Keratinocyte (primary cell): Measurements from ENCODE around the gene PLS3. TPM values are rescaled to one million over a fixed set of nuclear protein-coding genes. Genes with fewer than 3 reads are reported as not detected.

Experiments
- DNase-seq: peaks from one replicate; pipeline ENCODE4 v3.0.0-alpha.2; 2011; ENCODE audit warnings: low read depth, missing footprints, low spot score
- FAIRE-seq: peaks from 2 replicates; lab custom pipeline; 2011; peaks lifted over from hg19 to GRCh38; lab: Jason Lieb, UNC
- H2AFZ ChIP-seq: 2 replicates; pipeline ENCODE4 v1.6.0; 2012; ENCODE audit warnings: low read length, control low read depth, inconsistent platforms; ENCODE audit not compliant: control insufficient read depth
- H3K27ac ChIP-seq: 2 replicates; pipeline ENCODE4 v1.5.1; 2011; ENCODE audit warnings: low read length; ENCODE audit not compliant: control insufficient read depth, insufficient read depth
- H3K27me3 ChIP-seq: 3 replicates; pipeline ENCODE4 v1.6.0; 2011; ENCODE audit warnings: low read length; ENCODE audit not compliant: control insufficient read depth, insufficient read depth; ENCODE audit errors: extremely low read depth
- H3K36me3 ChIP-seq, 2 experiments: 2 replicates in 1 of 2; 3 replicates in 1 of 2; pipeline ENCODE4 v1.5.1; 2011; ENCODE audit warnings: low read length in 2 of 2, mild to moderate bottlenecking in 1 of 2; ENCODE audit not compliant: control insufficient read depth in 2 of 2, insufficient read depth in 2 of 2; ENCODE audit errors: extremely low read depth in 1 of 2
- H3K4me1 ChIP-seq: 3 replicates; pipeline ENCODE4 v1.5.1; 2011; ENCODE audit warnings: low read length; ENCODE audit not compliant: control insufficient read depth, insufficient read depth; ENCODE audit errors: extremely low read depth
- H3K4me2 ChIP-seq: 3 replicates; pipeline ENCODE4 v1.6.0; 2011; ENCODE audit warnings: low read depth, low read length; ENCODE audit not compliant: control insufficient read depth, insufficient read depth; ENCODE audit errors: extremely low read depth
- H3K4me3 ChIP-seq, 3 experiments: fragments of 200-600 bp in 1 of 3; sonication (generic) in 1 of 3; 2 replicates in 2 of 3; 3 replicates in 1 of 3; pipeline ENCODE4 v1.5.1; 2011 to 2016; ENCODE audit warnings: low read length in 3 of 3, mild to moderate bottlenecking in 3 of 3, control low read depth in 2 of 3, inconsistent platforms in 1 of 3, low read depth in 1 of 3, mixed read lengths in 1 of 3, mixed run types in 1 of 3, moderate library complexity in 1 of 3; ENCODE audit not compliant: control insufficient read depth in 2 of 3, insufficient read depth in 2 of 3; ENCODE audit errors: extremely low read depth in 1 of 3
- H3K79me2 ChIP-seq: 2 replicates; pipeline ENCODE4 v1.6.0; 2012; ENCODE audit warnings: low read length; ENCODE audit not compliant: control insufficient read depth, insufficient read depth
- H3K9ac ChIP-seq: 3 replicates; pipeline ENCODE4 v1.6.0; 2011; ENCODE audit warnings: low read length; ENCODE audit not compliant: control insufficient read depth, insufficient read depth; ENCODE audit errors: extremely low read depth
- H3K9me1 ChIP-seq: 3 replicates; pipeline ENCODE4 v1.6.0; 2011; ENCODE audit warnings: low read length; ENCODE audit not compliant: control insufficient read depth, insufficient read depth; ENCODE audit errors: extremely low read depth
- H3K9me3 ChIP-seq: 2 replicates; pipeline ENCODE4 v1.5.1; 2012; ENCODE audit warnings: low read depth, low read length; ENCODE audit not compliant: control insufficient read depth
- H4K20me1 ChIP-seq: 3 replicates; pipeline ENCODE4 v1.6.0; 2011; ENCODE audit warnings: low read length; ENCODE audit not compliant: control insufficient read depth, insufficient read depth; ENCODE audit errors: extremely low read depth
- EZH2 ChIP-seq: IDR thresholded peaks from one replicate; pipeline ENCODE4 v1.6.1; 2012; ENCODE audit warnings: inconsistent platforms, mild to moderate bottlenecking, low read length, moderate library complexity
- dilution Hi-C: fragments of 300-500 bp; cut with MboI; formaldehyde crosslinking; loops from one replicate; pipeline ENCODE4 v1.7.0; 2020; ENCODE audit warnings: low sequenced_read_pairs; ENCODE audit not compliant: extremely low pct_ligation_motif_present
- polyA minus RNA-seq, 3 experiments: library from RNA; depleted of rRNA, polyadenylated mRNA; stranded (reverse); fragments of >200 nt; gene quantifications; 1 replicate in 1 of 3; 2 replicates in 1 of 3; 3 replicates in 1 of 3; pipeline ENCODE4 v1.2.3, GENCODE V29; 2011
- polyA plus RNA-seq, 5 experiments: library from polyadenylated mRNA; depleted of rRNA in 3 of 5; stranded (reverse) in 3 of 5; stranded (forward) in 1 of 5; unstranded in 1 of 5; fragments of >200 nt; gene quantifications; 1 replicate in 1 of 5; 2 replicates in 3 of 5; 3 replicates in 1 of 5; pipeline versions ENCODE4 v1.2.1 to v1.2.3, GENCODE V29; 2011 to 2012; ENCODE audit warnings: missing spikeins in 2 of 5, low read depth in 1 of 5, low replicate concordance in 1 of 5
- TF ChIP-seq, protein P1 (sequence below), 3 experiments: IDR thresholded peaks in 1 of 3; conservative IDR thresholded peaks in 1 of 3; optimal IDR thresholded peaks in 1 of 3; 2 replicates in 2 of 3; 3 replicates in 1 of 3; pipeline versions ENCODE3 to v1.5.1; 2011; ENCODE audit warnings: low read length in 3 of 3, mild to moderate bottlenecking in 3 of 3, moderate library complexity in 2 of 3, control low read depth in 1 of 3, inconsistent platforms in 1 of 3; ENCODE audit not compliant: insufficient read depth in 2 of 3; ENCODE audit errors: extremely low read depth in 1 of 3

The PLS3 gene, protein sequence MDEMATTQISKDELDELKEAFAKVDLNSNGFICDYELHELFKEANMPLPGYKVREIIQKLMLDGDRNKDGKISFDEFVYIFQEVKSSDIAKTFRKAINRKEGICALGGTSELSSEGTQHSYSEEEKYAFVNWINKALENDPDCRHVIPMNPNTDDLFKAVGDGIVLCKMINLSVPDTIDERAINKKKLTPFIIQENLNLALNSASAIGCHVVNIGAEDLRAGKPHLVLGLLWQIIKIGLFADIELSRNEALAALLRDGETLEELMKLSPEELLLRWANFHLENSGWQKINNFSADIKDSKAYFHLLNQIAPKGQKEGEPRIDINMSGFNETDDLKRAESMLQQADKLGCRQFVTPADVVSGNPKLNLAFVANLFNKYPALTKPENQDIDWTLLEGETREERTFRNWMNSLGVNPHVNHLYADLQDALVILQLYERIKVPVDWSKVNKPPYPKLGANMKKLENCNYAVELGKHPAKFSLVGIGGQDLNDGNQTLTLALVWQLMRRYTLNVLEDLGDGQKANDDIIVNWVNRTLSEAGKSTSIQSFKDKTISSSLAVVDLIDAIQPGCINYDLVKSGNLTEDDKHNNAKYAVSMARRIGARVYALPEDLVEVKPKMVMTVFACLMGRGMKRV
- polyA plus RNA-seq (278 to 457 TPM (median 317 TPM) in 3 replicates), polyA minus RNA-seq (65.0 to 439 TPM (median 288 TPM) in 3 replicates)
- 370 TPM for polyA plus RNA-seq (2011; ENCODE audit: low read depth)
- 248 and 484 TPM in 2 replicates for polyA plus RNA-seq (2011; cell fraction: cytosol; rRNA removed)
- polyA plus RNA-seq (2011; cell fraction: nucleus; rRNA removed) = 341 and 411 TPM in 2 replicates
- 267 and 275 TPM in 2 replicates for polyA plus RNA-seq (2012; ENCODE audit: low replicate concordance)
- polyA minus RNA-seq (2011; cell fraction: cytosol; rRNA and poly(A)+ RNA removed) = 206 TPM
- 210 and 409 TPM in 2 replicates for polyA minus RNA-seq (2011; cell fraction: nucleus; rRNA and poly(A)+ RNA removed)

DNA sequence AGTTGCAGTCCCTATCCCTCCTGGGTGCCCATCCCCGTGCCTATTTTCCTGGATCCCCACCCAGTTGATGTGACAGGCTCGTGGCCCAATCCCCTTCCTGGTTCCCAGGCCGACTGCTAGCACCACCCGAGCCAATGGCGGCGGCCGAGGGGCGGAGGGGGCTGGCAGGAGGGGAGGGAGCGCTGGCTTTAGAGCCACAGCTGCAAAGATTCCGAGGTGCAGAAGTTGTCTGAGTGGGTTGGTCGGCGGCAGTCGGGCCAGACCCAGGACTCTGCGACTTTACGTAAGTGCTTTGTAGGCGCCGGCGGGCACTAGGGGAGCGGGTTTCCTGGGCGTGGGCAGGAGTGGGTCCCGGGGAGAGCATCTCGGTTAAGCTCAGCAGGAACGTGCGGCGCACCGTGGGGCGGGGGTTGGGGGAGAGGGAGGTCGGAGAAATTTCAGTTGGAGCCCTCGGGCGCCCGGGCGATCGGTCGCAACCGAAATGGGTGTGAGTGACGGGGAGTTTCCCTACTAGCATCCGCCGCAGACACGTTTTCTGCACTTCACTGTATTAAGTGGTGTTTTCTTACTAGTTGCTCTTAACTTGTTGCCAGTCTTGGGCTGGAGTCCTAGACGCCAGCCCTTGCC lies at the start of gene PLS3:
Gene PLS3, plus strand, starts transcription at position 197 of the 627 bp plus-strand sequence. CDS start 49,077 bp downstream, outside the sequence.
- dilution Hi-C loops = no loop called here
- H3K4me1 ChIP-seq = peaks cover 20% of the 10 kb centered on the region
- TF ChIP-seq, protein P1, sequence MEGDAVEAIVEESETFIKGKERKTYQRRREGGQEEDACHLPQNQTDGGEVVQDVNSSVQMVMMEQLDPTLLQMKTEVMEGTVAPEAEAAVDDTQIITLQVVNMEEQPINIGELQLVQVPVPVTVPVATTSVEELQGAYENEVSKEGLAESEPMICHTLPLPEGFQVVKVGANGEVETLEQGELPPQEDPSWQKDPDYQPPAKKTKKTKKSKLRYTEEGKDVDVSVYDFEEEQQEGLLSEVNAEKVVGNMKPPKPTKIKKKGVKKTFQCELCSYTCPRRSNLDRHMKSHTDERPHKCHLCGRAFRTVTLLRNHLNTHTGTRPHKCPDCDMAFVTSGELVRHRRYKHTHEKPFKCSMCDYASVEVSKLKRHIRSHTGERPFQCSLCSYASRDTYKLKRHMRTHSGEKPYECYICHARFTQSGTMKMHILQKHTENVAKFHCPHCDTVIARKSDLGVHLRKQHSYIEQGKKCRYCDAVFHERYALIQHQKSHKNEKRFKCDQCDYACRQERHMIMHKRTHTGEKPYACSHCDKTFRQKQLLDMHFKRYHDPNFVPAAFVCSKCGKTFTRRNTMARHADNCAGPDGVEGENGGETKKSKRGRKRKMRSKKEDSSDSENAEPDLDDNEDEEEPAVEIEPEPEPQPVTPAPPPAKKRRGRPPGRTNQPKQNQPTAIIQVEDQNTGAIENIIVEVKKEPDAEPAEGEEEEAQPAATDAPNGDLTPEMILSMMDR (optimal IDR thresholded peaks at IDR 0.05 in 1 of 3, IDR thresholded peaks at IDR 0.05 in 1 of 3, conservative IDR thresholded peaks at IDR 0.05 in 1 of 3; ENCODE audit: extremely low read depth in 1 of 3, insufficient read depth in 2 of 3, low read length in 3 of 3) = no peak
- no peak for TF ChIP-seq EZH2
- no peak within 1 kb of the TSS for H2AFZ ChIP-seq
- no peaks in the 10 kb centered on the region for H3K9me1 ChIP-seq
- DNase-seq (no peak), FAIRE-seq (no peak)
- no peaks in the 10 kb centered on the region for H4K20me1 ChIP-seq
- no peaks in the 10 kb centered on the region for H3K36me3 ChIP-seq
- H3K9me3 ChIP-seq = no peaks in the 10 kb centered on the region
- H3K79me2 ChIP-seq = peaks cover 47% of the 10 kb centered on the region
- H3K4me3 ChIP-seq = peak within 1 kb of the TSS; percentile 62 to 81 (median 80)
- peaks cover 28% of the 10 kb centered on the region for H3K27me3 ChIP-seq
- peak within 1 kb of the TSS; percentile 76 for H3K4me2 ChIP-seq
- peak within 1 kb of the TSS; percentile 93 for H3K9ac ChIP-seq
- H3K27ac ChIP-seq = peak within 1 kb of the TSS; percentile 88

DNA sequence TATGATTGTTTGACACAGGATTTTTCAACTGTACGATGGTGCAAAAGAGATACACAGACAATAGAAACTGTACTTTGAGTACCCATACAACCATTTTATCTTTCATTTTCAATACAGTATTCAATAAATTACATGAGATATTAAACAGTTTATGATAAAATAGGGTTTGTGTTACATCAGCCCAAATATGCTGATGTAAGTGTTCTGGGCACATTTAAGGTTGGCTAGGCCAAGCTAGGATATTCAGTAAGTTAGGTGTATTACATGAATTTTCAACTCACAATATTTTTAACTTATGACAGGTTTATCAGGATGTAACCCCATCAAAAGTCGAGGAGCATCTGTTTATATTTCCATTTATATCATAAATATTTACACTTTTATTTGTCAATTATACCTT lies 42.9 kb upstream of the PLS3 start:
- no peaks in the 10 kb centered on the region for H3K9me3 ChIP-seq
- no peaks in the 10 kb centered on the region for H3K79me2 ChIP-seq
- FAIRE-seq (no peak), DNase-seq (no peak)
- no peaks in the 10 kb centered on the region for H4K20me1 ChIP-seq
- no peak overlapping the region for H3K4me3 ChIP-seq
- dilution Hi-C loops = no loop called here
- H2AFZ ChIP-seq = no peak overlapping the region
- no peaks in the 10 kb centered on the region for H3K4me1 ChIP-seq
- no peak overlapping the region for H3K9ac ChIP-seq
- no peaks in the 10 kb centered on the region for H3K36me3 ChIP-seq
- TF ChIP-seq EZH2 = no peak
- TF ChIP-seq, protein P1 (optimal IDR thresholded peaks at IDR 0.05 in 1 of 3, IDR thresholded peaks at IDR 0.05 in 1 of 3, conservative IDR thresholded peaks at IDR 0.05 in 1 of 3; ENCODE audit: extremely low read depth in 1 of 3, insufficient read depth in 2 of 3, low read length in 3 of 3) = no peak
- no peak overlapping the region for H3K27ac ChIP-seq
- no peak overlapping the region for H3K4me2 ChIP-seq
- H3K27me3 ChIP-seq = no peaks in the 10 kb centered on the region
- H3K9me1 ChIP-seq = no peaks in the 10 kb centered on the region
